Transverse colon (tissue), 3 donors: ENCODE results near the gene ROPN1L.

Experiments
- EP300 ChIP-seq: sonication (generic); formaldehyde crosslinking; IDR thresholded peaks from one replicate; pipeline ENCODE4 v1.6.1; 2017; ENCODE audit warnings: antibody characterized with exemption, low read depth
- POLR2A ChIP-seq: fragments of 450-650 bp; IDR thresholded peaks from one replicate; pipeline ENCODE4 v1.6.1; 2016; ENCODE audit warnings: antibody characterized with exemption, mild to moderate bottlenecking, moderate library complexity
- TF ChIP-seq, protein P1 (sequence below), 5 experiments: fragments of 200-600 bp in 3 of 5; fragments of 450-650 bp in 2 of 5; sonication (generic) in 3 of 5; IDR thresholded peaks; 1 replicate in 2 of 5; 2 replicates in 3 of 5; pipeline ENCODE4 v1.5.1; 2016 to 2017; ENCODE audit warnings: antibody characterized with exemption in 5 of 5, inconsistent platforms in 3 of 5, mild to moderate bottlenecking in 2 of 5, moderate library complexity in 1 of 5

DNA sequence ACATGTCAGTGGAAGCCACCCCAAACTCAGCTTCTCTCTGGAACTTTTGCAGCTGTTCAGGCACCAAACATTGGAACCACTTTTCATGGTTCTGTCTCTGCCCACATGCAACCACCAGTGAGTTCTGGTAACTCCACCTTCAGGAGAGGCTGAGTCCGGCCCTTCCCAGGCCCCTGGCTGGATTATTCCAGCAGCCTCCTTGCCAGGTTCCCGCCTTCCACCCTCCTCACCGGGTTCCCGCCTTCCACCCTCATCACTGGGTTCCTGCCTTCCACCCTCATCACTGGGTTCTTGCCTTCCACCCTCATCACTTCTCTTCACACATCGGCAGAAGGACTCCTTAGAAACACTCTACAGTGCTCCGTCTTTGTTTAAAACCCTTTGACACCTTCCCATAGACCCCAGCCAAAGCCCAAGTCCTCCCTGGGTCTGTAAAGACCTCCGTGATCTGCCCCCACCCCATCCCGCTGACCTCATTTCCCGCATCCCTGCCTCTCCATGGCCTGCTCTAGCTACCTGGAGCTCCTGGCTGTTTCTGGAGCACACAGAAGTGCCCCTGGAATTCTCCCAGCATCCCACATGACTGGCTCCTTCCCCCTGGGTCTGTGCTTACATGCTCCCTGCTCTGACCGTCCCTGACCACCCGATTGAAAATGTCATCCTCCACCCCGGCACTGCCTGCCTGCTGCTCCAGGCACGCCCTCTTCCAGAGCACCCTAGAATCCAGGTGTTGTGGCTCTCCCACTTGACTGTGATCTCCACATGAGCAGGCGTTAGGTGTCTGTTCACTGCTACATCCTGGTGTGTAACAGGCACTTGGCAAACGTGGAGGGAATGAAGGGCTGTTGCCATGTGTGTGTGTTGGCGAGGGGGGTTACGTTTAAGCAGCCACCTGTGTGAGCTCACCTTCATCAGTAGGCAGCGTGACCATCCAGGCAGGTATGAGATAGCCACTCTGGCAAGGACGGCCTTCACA, 17.7 kb downstream of the ROPN1L start:
- TF ChIP-seq, protein P1, sequence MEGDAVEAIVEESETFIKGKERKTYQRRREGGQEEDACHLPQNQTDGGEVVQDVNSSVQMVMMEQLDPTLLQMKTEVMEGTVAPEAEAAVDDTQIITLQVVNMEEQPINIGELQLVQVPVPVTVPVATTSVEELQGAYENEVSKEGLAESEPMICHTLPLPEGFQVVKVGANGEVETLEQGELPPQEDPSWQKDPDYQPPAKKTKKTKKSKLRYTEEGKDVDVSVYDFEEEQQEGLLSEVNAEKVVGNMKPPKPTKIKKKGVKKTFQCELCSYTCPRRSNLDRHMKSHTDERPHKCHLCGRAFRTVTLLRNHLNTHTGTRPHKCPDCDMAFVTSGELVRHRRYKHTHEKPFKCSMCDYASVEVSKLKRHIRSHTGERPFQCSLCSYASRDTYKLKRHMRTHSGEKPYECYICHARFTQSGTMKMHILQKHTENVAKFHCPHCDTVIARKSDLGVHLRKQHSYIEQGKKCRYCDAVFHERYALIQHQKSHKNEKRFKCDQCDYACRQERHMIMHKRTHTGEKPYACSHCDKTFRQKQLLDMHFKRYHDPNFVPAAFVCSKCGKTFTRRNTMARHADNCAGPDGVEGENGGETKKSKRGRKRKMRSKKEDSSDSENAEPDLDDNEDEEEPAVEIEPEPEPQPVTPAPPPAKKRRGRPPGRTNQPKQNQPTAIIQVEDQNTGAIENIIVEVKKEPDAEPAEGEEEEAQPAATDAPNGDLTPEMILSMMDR (IDR thresholded peaks at IDR 0.05), result no peak
- TF ChIP-seq POLR2A (no peak), EP300 (no peak)
